ENCODE results near the gene KIF14. TPM values are rescaled to one million over a fixed set of nuclear protein-coding genes. Genes with fewer than 3 reads are reported as not detected.
A peak's percentile ranks its signal among the peaks of the same experiment; 100 is the strongest.

The KIF14 gene, protein sequence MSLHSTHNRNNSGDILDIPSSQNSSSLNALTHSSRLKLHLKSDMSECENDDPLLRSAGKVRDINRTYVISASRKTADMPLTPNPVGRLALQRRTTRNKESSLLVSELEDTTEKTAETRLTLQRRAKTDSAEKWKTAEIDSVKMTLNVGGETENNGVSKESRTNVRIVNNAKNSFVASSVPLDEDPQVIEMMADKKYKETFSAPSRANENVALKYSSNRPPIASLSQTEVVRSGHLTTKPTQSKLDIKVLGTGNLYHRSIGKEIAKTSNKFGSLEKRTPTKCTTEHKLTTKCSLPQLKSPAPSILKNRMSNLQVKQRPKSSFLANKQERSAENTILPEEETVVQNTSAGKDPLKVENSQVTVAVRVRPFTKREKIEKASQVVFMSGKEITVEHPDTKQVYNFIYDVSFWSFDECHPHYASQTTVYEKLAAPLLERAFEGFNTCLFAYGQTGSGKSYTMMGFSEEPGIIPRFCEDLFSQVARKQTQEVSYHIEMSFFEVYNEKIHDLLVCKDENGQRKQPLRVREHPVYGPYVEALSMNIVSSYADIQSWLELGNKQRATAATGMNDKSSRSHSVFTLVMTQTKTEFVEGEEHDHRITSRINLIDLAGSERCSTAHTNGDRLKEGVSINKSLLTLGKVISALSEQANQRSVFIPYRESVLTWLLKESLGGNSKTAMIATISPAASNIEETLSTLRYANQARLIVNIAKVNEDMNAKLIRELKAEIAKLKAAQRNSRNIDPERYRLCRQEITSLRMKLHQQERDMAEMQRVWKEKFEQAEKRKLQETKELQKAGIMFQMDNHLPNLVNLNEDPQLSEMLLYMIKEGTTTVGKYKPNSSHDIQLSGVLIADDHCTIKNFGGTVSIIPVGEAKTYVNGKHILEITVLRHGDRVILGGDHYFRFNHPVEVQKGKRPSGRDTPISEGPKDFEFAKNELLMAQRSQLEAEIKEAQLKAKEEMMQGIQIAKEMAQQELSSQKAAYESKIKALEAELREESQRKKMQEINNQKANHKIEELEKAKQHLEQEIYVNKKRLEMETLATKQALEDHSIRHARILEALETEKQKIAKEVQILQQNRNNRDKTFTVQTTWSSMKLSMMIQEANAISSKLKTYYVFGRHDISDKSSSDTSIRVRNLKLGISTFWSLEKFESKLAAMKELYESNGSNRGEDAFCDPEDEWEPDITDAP (N-terminal part only)
- polyA plus RNA-seq, result 2.9 TPM
- long read RNA-seq, donor 1, result 0 reads
- long read RNA-seq, donor 2, result 0 reads
- long read RNA-seq, donor 3, result 0 reads
- long read RNA-seq, donor 4, result 0 reads
- long read RNA-seq, donor 5, result 0 reads
- long read RNA-seq, donor 6, result 0 reads
- long read RNA-seq, donor 7, result 0 reads
- long read RNA-seq, donor 8, result 0 reads
- long read RNA-seq, donor 9, result 0 reads
- long read RNA-seq, donor 10, result 0 reads
- long read RNA-seq, donor 11, result 0 reads

DNA sequence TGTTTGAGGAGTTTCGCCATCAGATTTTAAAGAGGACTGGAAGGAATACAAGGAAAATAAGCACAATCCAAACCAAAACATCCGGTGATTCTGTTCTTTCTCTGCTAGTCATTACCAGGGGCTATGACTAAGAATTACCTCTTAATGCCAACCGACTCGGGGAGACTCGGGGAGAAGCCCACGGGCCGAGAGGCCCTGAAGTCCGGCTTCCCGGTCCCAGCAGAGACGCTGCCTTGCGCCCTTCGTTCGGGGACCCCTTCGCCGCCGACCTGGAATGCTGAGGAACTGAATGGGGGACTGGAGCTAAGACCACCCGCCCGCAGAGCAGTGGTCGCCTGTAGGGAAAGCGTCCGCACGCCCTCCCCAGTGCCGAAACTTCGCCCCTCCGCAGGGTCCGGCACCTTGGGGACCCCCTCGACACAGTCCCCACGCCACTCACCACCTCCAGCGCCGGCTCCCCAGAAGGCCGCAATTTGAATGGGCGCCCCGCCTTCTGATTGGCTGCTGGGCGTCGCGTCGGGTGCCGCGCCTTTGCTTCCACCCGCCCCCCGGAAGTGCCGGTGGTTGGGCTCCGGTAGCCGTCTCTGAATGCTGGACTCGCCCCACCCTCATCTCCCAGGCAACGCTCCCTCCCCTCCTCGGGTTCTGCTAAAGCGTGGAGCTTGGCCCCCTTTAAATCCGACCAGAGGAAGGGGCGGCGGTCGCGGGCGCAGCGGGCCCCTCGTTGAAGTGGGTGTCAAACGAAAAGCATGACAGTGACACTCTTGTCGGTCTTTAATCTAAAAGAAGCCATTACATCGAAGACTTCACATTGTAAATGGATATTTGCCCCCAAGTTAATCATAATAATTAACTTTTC lies at the start of gene KIF14:
KIF14 (minus strand) TSS at position 479 of the 859 bp plus-strand sequence. CDS start 2,028 bp downstream, outside the sequence.
- H3K27ac ChIP-seq (ENCODE audit: low read length), result no peak within 1 kb of the TSS
- 0% methylated on average over 2 of the region's 59 CpGs for WGBS (ENCODE audit: insufficient coverage, low lambda C conversion rate)
- DNase-seq, result peak; percentile 92 to 94

DNA sequence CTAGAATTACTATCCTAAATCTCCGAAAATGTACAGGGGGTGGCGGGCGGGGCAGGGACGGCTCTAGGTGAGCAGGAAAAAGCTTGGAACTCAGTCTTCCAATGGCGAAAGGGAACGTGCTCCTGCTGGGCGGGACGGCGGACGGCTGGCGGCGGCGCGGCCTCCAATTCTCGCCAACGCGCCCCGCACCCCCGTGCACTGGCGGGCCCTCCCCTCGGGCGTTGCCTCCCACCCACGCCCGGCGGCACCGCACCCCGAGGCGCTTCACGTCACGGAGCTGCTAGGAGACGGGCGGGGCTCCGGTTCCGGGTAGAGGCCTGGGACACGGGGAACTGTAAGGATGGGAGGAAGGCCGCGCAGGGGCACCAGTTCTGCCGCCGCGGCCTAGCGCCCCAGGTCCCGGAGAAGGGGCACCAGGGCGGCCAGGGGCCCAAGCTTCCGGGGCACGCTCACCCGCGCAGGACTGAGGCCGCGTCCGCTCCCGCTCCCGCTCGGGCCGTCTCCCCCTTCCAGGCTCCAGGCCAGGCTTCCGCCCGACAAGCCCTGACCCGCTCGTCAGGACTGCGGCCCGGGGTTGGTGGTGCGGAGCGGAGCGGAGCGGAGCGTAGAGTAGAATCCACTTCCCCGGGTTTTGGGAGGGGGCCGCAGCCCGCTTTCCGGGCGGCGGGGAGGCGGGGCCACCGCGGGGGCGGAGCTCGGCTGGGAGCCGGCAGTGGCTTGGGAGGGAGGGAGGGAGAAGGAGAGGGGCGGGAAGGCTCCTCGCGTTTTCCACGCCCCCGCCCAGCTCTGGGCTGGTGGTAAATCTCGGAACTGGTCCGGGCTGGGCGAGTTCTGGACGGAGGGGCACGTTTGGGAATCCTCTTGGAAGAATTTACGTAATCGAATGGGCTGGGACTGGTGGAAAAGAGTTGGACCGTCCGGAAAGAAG lies 49.0 kb upstream of the KIF14 start, which contains the start of gene DDX59:
DDX59 (minus strand) TSS at position 594 of the 928 bp plus-strand sequence. CDS start 3,167 bp downstream, outside the sequence.
- Histone ChIP-seq H3K27ac (ENCODE audit: low read length) (peak within 1 kb of the TSS; percentile 100), H3K27me3 (ENCODE audit: control insufficient read depth, insufficient read depth, low read length) (no peaks in the 10 kb centered on the region), H3K36me3 (ENCODE audit: control insufficient read depth, insufficient read depth, low read length) (peaks cover 10% of the 10 kb centered on the region), H3K4me1 (ENCODE audit: control insufficient read depth, insufficient read depth, low read length) (peaks cover 3% of the 10 kb centered on the region), H3K9me3 (ENCODE audit: control insufficient read depth, low read depth, low read length) (no peaks in the 10 kb centered on the region), H3K4me3 (ENCODE audit: low read length) (peak within 1 kb of the TSS; percentile 76)
- peak; percentile 96 to 98 for DNase-seq
- no CpG with 5 or more reads among the region's 91 CpGs for WGBS (ENCODE audit: insufficient coverage, low lambda C conversion rate)

More for the DNA sequence above, at the start of gene KIF14:
- H3K9me3 ChIP-seq (ENCODE audit: control insufficient read depth, low read depth, low read length), result no peaks in the 10 kb centered on the region
- peak within 1 kb of the TSS; percentile 71 for H3K4me3 ChIP-seq (ENCODE audit: low read length)
- H3K27me3 ChIP-seq (ENCODE audit: control insufficient read depth, insufficient read depth, low read length), result no peaks in the 10 kb centered on the region
- no peaks in the 10 kb centered on the region for H3K4me1 ChIP-seq (ENCODE audit: control insufficient read depth, insufficient read depth, low read length)
- H3K36me3 ChIP-seq (ENCODE audit: control insufficient read depth, insufficient read depth, low read length), result no peaks in the 10 kb centered on the region

DNA sequence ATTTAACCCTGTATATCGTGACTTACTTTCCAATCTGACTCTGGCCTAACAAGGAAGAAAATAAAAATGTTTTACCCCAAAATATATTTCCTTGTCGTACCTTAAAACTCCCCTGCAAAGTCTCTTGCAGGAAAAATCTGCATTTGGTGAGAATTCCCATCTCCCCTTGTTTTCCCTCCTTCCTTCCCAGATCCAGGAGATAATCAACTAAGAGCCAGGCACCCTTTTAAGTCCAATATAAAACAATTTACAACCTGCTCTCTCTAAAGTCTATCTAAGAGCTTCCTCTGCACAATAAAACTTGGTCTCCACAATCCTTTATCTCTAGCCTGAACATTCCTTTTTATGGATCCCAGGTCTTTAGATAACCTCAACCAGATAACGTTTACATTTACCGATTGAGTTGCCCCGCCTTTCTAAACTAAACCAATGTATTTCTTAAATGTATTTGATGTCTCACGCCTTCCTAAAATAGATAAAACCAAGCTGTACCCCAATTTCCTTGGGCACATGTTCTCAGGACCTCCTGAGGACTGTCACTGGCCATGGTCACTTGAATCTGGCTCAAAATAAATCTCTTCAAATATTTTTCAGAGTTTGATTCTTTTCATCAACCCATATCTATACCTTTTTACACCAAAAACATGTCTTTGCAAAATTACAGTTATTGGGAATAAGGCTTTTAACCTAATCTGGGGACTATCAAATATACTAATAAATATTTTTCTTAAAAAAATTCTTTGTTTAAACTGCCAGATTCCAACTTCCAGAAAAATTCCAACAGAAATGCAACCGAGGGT lies 48.2 kb upstream of the KIF14 start:
- H3K36me3 ChIP-seq (ENCODE audit: control insufficient read depth, insufficient read depth, low read length), result peaks cover 19% of the 10 kb centered on the region
- peak in 1 of 2 donors; percentile 41 for DNase-seq
- peak overlapping the region; percentile 100 for H3K27ac ChIP-seq (ENCODE audit: low read length)
- H3K4me3 ChIP-seq (ENCODE audit: low read length), result peak overlapping the region; percentile 76
- H3K4me1 ChIP-seq (ENCODE audit: control insufficient read depth, insufficient read depth, low read length), result peaks cover 3% of the 10 kb centered on the region
- WGBS (ENCODE audit: insufficient coverage, low lambda C conversion rate), result 0% methylated on average over 1 of the region's 7 CpGs
- no peaks in the 10 kb centered on the region for H3K9me3 ChIP-seq (ENCODE audit: control insufficient read depth, low read depth, low read length)
- no peaks in the 10 kb centered on the region for H3K27me3 ChIP-seq (ENCODE audit: control insufficient read depth, insufficient read depth, low read length)

DNA sequence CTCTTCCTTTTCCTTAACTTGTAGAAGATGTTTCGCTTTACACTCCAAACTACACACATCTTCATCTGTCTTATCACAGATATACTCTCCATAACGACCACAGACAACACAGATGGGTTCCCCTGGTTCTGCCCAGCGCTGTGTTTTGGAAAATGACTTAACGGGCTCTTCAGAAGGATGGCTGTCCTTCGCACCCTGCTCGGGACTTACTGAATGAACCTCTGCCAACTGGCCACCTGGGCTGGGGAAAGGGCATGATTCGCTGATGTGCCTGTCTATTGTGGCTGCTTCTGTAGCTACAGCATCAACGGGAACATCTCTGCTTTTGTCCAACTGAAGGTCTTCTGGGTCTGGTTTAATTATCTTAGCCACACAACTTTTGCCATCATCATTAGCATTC lies 45.8 kb upstream of the KIF14 start:
- Histone ChIP-seq H3K27ac (ENCODE audit: low read length) (no peak overlapping the region), H3K4me1 (ENCODE audit: control insufficient read depth, insufficient read depth, low read length) (peaks cover 3% of the 10 kb centered on the region), H3K9me3 (ENCODE audit: control insufficient read depth, low read depth, low read length) (no peaks in the 10 kb centered on the region), H3K4me3 (ENCODE audit: low read length) (no peak overlapping the region), H3K36me3 (ENCODE audit: control insufficient read depth, insufficient read depth, low read length) (peaks cover 25% of the 10 kb centered on the region), H3K27me3 (ENCODE audit: control insufficient read depth, insufficient read depth, low read length) (no peaks in the 10 kb centered on the region)
- no peak for DNase-seq
- 80% methylated on average over 1 of the region's 8 CpGs for WGBS (ENCODE audit: insufficient coverage, low lambda C conversion rate)

DNA sequence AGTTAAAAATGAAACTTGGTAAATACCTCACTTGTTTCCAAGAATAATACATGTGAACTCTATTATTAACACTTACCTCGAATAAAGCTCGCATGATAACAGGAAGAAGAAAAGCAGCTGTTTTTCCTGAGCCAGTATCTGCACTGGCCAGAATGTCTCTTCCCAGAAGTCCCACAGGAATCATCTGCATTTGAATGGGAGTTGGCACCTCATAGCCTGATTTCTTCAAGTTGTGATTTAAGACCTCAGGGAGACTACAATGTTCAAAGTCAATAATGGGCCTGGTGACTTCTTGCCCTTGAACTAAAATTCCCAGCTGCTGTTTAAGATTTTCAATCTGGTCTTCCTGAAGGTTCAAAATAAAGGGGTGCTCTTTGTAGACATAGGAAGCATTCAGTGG lies 45.3 kb upstream of the KIF14 start:
- Histone ChIP-seq H3K27ac (ENCODE audit: low read length) (no peak overlapping the region), H3K36me3 (ENCODE audit: control insufficient read depth, insufficient read depth, low read length) (peaks cover 27% of the 10 kb centered on the region), H3K4me1 (ENCODE audit: control insufficient read depth, insufficient read depth, low read length) (peaks cover 3% of the 10 kb centered on the region), H3K4me3 (ENCODE audit: low read length) (no peak overlapping the region), H3K9me3 (ENCODE audit: control insufficient read depth, low read depth, low read length) (no peaks in the 10 kb centered on the region), H3K27me3 (ENCODE audit: control insufficient read depth, insufficient read depth, low read length) (no peaks in the 10 kb centered on the region)
- DNase-seq, result no peak
- no CpG with 5 or more reads among the region's 2 CpGs for WGBS (ENCODE audit: insufficient coverage, low lambda C conversion rate)

DNA sequence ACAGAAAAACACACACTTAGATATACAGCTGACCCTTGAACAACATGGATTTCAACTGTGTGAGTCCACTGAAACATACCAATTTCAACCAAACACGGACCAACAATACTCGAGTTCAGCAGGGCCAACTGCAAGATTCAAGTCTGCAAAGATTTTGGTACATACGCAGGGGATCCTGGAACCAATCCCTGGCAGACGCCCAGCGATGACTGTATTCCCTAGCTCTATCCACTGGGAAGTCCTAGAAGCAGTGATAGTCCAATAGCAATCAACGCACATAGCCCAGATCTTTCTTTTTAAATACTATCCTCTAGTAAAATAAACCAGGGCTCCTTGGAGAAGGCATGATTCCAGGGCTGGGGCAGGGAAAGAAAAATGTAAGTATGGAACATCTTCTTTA lies 40.2 kb upstream of the KIF14 start:
- H3K36me3 ChIP-seq (ENCODE audit: control insufficient read depth, insufficient read depth, low read length), result peaks cover 56% of the 10 kb centered on the region
- H3K27ac ChIP-seq (ENCODE audit: low read length), result no peak overlapping the region
- WGBS (ENCODE audit: insufficient coverage, low lambda C conversion rate), result 80% methylated on average over 1 of the region's 6 CpGs

DNA sequence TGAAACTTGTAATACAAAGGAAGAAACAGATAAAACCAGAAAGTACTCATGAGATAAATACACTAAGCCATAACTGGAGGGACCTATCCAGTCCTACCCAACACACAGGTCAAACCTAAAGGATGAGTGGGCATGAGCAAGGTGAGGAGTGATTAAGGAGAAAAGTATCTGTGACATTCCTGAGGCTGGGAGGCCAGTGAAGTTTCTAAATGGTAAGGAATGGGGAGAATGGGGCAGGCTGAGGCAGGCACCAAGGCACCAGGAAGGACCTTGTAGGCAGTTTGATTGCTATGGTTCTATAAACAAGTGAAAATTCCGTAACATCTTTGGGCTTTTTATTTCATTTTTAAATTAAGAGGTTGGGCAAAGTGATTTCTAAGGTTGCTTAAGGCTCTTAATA lies 38.7 kb upstream of the KIF14 start:
- no peaks in the 10 kb centered on the region for H3K4me1 ChIP-seq (ENCODE audit: control insufficient read depth, insufficient read depth, low read length)
- WGBS (ENCODE audit: insufficient coverage, low lambda C conversion rate), result 100% methylated on average over 1 of the region's 1 CpG
- H3K4me3 ChIP-seq (ENCODE audit: low read length), result no peak overlapping the region
- no peaks in the 10 kb centered on the region for H3K27me3 ChIP-seq (ENCODE audit: control insufficient read depth, insufficient read depth, low read length)
- peaks cover 56% of the 10 kb centered on the region for H3K36me3 ChIP-seq (ENCODE audit: control insufficient read depth, insufficient read depth, low read length)
- H3K9me3 ChIP-seq (ENCODE audit: control insufficient read depth, low read depth, low read length), result no peaks in the 10 kb centered on the region
- no peak overlapping the region for H3K27ac ChIP-seq (ENCODE audit: low read length)
- DNase-seq, result no peak

More for the DNA sequence above, 40.2 kb upstream of the KIF14 start:
- no peak for DNase-seq
- Histone ChIP-seq H3K4me3 (ENCODE audit: low read length) (no peak overlapping the region), H3K9me3 (ENCODE audit: control insufficient read depth, low read depth, low read length) (no peaks in the 10 kb centered on the region), H3K27me3 (ENCODE audit: control insufficient read depth, insufficient read depth, low read length) (no peaks in the 10 kb centered on the region), H3K4me1 (ENCODE audit: control insufficient read depth, insufficient read depth, low read length) (no peaks in the 10 kb centered on the region)

Data from large intestine (tissue), 12 donors.